Activated T-helper 1 cell treated with Interleukin-2 at 50 U/mL for 16 hours (primary cell): ENCODE measurements around the gene ISLR2.
"Not testable (repeated sequence)": the region's sequence is repeated elsewhere in the genome, so short reads cannot be mapped to it uniquely, and the experiment has no call there.

Experiments
- DNase-seq: peaks from one replicate; pipeline ENCODE4 v3.0.0-alpha.2; 2020; ENCODE audit warnings: low read depth

Gene ISLR2, protein sequence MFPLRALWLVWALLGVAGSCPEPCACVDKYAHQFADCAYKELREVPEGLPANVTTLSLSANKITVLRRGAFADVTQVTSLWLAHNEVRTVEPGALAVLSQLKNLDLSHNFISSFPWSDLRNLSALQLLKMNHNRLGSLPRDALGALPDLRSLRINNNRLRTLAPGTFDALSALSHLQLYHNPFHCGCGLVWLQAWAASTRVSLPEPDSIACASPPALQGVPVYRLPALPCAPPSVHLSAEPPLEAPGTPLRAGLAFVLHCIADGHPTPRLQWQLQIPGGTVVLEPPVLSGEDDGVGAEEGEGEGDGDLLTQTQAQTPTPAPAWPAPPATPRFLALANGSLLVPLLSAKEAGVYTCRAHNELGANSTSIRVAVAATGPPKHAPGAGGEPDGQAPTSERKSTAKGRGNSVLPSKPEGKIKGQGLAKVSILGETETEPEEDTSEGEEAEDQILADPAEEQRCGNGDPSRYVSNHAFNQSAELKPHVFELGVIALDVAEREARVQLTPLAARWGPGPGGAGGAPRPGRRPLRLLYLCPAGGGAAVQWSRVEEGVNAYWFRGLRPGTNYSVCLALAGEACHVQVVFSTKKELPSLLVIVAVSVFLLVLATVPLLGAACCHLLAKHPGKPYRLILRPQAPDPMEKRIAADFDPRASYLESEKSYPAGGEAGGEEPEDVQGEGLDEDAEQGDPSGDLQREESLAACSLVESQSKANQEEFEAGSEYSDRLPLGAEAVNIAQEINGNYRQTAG

DNA sequence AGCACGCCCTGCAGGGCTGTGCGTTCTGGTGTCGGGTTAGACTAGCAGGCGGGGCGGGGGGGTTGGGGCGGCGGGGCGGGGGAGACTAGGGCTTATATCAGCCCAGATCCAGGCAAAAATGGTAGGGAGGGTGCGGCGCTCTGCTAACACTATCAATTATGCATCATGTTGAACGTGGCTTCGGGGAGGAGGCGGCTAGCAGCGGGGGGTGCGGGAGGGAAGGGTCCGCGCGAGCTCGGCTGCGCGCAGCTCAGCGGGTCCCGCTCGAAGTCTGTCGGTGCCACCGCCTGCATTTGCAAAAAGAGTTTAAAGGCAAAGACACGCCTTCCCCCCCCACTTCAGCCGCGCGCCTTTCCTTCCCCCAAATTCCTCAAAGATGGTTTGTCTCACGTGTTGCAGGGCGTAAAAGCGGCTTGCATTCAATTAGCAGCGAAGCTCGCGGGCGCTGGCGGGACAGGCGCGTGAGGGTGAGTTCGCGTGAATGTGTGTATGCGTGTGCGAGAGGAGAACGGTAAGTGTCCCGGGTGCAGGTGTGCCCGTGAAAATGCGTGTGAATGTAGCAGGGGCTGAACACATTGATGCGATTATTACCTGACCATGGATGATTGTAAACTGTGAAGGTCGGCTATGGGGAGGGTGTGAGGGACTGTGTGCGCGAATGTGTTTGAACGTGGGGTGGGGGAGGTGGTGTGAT is at the start of gene ISLR2:
Gene ISLR2 (plus strand): TSS at position 432 of the 694 bp plus-strand sequence. CDS start 2,169 bp downstream, outside the sequence.
- no peak for DNase-seq

DNA sequence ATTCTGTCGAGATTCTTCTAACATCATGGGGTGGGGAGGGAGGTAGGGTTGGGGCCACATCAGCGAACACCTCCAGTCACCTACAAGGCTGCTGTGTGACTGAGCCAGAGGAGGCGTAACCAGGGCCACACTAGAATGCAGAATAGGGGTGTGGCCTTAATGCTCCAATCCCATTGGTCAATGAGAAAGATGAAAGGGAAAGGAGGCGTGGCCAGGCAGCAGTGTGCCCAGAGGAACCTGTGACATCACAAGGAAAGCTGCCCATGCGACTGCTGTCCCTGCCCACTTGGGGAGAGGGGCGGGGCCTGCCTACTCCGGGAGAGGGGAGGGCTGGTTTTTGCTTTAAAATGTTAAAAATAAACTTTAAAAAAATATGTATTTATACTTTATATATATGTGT is 47.9 kb upstream of the ISLR2 start, which contains the start of gene GOLGA6A:
Gene GOLGA6A (minus strand): TSS at position 101 of the 400 bp plus-strand sequence. CDS start 41 bp downstream, at position 60.
- DNase-seq = not testable (repeated sequence)

DNA sequence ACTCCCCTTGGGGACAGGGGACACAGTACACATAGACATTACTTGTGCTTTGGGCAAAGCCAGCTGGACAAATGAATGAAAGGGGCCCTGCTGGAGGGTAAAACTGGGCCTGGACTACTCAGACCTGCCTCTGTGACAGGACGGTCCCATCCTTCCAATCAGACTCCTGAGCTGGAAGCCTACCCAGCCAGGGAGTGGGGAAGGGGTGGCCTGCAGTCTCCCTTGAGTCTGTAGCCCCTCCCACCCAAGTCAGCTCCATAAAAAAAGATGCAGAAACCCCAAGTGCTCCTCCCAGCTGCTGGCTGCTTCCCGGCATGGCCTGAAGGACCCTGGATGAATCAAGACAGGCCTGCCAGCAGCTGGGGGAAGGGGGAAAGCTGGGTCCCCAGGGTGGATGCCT is 35.8 kb upstream of the ISLR2 start:
- not testable (repeated sequence) for DNase-seq

DNA sequence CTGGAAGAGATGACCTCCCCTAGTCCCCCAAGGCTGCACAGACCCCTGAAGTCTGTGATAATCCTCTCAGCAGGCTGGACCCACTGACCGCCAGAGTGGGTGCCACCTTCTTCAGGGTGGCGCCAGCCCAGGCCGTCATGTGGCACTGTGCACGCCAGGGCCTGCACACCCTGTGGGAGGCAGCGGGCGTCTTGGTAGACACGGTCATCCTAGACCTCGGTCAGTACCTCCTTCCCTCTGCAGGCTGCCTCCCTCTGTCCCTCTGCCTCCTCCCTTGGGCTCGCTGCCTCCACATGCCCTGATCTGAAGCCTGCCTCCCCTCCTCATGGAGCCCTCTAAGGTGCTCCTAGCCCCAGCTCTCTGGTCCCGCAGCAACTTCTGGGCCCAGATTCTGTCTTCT is 34.8 kb upstream of the ISLR2 start:
- DNase-seq = not testable (repeated sequence)

DNA sequence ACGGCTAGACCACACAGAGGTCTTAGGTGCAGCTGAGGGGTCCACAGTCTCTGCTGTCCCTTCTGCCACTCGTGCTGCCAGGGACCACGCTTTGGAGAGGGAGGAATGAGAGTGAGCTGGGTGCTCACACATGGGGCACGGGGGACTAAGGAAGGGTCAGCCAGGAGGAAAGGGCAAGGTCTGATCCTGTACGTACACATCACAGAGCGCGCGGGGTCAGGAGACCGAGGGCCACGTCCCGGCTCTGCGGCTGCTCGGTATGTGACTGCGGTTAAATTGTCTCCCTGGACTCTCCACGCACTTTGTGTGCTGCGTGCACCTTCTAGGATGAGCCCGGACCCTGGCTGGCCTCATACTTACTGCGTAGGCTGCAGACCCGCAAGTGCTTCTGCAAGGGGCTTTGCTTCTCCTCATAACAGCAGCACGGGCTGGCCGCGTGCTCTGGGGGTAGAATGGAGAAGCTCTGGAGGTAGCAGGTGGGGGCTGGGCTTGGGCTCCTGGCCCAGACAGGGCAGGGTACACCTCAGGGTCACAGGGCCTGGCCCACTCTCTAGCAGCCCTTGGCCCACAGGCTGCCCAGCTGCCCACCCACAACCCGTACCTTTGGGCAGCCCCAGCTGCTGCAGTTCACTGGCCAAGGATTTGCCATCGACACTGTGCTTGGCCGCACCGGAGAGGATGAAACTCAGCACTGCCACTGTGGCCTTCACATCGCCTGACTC is 33.5 kb upstream of the ISLR2 start:
- DNase-seq = not testable (repeated sequence)

- DNase-seq = peak; percentile 39
These were observed 30.2 kb upstream of the ISLR2 start for GRCh38 chr15:74099963-74100733.

GRCh38 chr15:74108111-74108510 is 22.3 kb upstream of the ISLR2 start:
- no peak for DNase-seq

DNA sequence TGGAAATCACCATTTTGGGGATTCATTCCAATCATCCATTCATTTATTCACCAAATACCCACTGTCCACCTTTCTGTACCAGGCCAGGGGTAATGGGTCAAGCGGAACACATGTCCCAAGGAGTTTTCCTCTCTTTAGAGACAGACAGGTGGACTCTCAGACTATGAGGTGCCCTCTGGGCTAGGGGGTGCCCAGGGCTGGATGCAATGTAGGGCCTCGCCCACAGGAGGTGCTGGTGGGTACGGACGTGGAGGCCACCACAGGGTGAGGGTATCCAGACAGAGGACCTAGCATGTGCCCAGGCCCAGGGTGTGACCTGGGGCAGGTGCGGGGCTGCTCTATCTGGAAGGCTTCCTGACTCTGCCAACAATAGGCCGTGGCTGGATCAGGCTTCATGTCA is 21.8 kb upstream of the ISLR2 start:
- not testable (repeated sequence) for DNase-seq

- DNase-seq = no peak
These were observed 20.7 kb upstream of the ISLR2 start for GRCh38 chr15:74109713-74110112.

DNA sequence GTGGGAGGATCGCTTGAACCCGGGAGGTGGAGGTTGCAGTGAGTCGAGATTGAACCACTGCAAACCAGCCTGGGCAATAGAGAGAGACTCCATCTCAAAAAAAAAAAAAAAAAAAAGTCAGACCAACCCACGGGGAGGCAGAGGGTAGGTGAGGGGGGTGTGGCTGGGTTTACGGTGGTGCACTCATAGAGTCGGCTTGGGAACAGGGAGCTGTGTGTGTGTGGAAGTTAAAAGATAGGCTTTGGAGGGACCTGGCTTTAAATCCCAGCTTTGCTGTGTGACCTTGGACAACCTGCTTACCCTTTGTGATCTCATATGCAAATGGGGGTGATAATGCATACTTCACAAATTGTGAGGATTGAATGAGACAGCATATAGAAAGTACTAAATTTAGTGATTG is 10.0 kb upstream of the ISLR2 start:
- DNase-seq = no peak

DNA sequence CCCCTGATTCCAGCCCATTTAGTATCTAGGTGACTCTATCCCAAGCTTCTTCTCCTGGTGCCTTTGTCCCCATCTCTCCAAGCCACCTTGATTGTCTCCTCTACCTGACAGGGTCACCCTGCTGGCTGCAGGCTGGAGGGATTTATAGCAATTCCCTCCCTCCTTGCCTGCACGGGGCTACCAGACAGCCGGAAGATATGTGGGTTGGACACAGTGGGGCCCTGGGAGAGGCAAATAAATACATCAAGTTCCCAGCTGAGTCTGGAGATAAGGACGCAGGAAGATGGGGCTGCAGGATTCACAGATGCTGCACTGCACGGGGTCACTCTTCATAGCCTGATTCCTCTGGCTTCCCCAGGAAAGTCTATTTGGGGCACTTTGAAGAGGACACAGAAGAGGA is 9.3 kb upstream of the ISLR2 start:
- no peak for DNase-seq

GRCh38 chr15:74121858-74122257 is 8.5 kb upstream of the ISLR2 start:
- DNase-seq = no peak

DNA sequence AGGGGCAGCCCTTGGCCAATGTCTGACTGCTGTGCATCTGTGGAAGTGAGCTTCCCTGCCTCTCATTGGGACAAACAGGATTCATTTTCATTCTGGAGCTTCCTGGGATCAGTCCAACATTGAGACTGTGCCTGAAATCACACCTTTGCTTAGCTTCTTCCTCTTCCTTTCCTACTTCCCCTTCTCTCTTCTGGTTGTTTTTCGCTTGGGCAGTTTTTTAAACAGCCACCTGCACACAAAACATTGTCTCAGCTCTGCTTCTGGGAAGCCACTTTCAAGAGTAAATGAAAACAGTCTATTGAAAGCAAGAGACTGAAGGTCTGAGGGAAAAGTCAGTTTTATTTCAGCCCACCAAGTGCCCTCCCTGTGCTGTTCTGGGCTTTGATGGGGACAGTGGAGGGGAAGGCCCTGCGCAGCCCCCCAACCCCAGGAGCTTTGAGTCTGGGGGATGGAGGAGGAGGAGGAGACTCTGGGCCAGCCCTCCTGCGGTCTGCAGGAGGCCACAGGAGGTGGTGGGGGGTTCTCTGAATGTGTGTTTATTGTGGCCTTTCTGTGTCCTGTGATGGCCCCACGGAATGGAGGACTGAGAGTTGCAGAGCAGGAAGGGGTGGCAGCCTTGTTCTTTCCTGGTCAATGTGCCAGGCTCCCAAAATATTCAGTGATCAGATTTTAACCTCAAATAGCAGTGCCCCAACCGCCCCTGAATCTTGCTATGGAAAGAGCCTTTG is 7.8 kb upstream of the ISLR2 start:
- DNase-seq = no peak

- no peak for DNase-seq
These were observed 7.3 kb upstream of the ISLR2 start for GRCh38 chr15:74123131-74123429.

GRCh38 chr15:74123658-74124057 is 6.7 kb upstream of the ISLR2 start:
- DNase-seq = no peak

DNA sequence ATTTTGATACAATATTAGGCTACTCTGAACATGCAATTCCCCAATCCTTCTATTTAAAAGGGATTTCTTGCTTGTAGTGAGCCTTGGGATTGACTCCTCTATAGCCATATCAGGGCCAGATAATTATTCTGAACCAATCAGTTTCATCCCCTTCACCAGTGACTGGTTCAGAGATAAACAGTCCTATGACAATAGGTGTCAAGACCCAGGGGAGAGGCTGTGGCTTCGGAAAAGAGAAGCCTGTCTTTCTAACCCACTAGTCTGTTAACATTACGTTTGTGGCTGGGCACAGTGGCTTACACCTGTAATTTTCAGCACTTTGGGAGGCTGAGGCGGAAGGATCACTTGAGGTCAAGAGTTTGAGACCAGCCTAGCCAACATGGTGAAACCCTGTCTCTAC is 6.2 kb upstream of the ISLR2 start:
- no peak for DNase-seq

- no peak for DNase-seq
These were observed 5.6 kb upstream of the ISLR2 start for GRCh38 chr15:74124759-74125158.

GRCh38 chr15:74127255-74127953 is 3.0 kb upstream of the ISLR2 start:
- DNase-seq = peak; percentile 65

DNA sequence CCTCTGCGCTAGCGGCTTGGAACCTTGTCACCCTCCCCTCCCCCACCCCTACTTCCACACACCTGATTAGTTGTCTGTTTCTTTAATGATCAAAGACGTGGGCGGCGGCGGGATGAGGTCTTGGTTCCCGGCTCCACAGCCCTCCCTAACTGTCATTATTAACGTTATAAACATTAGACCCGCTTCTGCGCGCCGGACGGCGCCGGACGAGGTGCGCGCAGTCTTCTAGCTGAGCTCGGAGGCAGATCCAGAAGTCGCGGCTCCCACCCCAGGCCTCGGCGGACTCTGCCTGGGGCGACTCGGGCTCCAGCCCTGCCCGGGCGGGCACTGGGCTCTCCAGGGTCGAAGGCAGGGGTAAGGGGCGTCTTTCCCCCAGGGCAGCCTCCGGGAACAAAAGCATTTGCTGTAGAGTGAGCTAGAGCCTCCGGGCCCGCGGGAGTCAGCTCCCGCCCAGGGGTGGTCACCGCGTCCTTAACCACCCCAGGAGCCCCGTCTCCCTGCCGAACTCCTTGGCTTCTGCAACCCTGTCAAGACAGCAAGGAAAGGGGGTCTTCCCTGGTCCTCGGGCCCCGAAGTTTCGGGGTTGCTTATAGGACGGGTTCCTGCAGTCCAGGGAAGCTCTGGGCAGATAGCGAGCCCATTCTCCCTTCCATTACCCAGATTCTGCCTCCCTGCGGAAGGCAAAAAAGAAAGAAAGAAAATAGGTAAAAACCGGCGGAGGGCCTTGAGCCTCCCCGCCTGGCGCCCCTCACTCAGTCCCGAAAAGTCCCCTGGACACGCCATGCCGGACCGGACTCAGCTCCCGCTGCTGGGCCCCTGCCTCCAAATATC is 2.2 kb upstream of the ISLR2 start:
- no peak for DNase-seq
